ENCODE measurements around the gene ICAM1.

DNA sequence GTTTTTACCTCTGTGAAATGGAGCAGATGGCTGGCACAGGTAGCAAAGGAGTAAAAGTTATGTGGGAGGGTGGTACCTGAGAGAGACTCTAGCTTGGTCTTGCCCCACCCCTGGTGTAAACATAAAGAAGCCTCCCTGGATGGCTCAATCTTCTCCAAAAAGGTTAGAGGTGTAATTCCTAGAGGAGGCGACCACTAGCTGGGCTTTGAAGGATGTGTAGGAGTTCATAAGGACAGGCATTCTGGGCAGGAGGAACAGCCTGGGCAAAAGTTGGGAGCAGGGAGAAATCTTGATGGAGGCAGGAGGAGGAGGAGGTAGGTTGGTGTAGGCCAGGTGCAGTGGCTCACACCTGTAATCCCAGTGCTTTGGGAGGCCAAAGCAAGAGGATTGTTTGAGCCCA is 8.0 kb downstream of the ICAM1 start:
- TF ChIP-seq, protein P1, sequence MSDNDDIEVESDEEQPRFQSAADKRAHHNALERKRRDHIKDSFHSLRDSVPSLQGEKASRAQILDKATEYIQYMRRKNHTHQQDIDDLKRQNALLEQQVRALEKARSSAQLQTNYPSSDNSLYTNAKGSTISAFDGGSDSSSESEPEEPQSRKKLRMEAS (IDR thresholded peaks at IDR 0.05) = no peak
- no peak for TF ChIP-seq KDM5A (IDR thresholded peaks at IDR 0.05)
- no peak for TF ChIP-seq NFE2L2 (conservative IDR thresholded peaks at IDR 0.05; ENCODE audit: low read length)
- TF ChIP-seq RFX5 (IDR thresholded peaks at IDR 0.05) = no peak
- no peak for TF ChIP-seq POLR2AphosphoS2 (conservative IDR thresholded peaks at IDR 0.05; ENCODE audit: low read length)
- TF ChIP-seq ESRRA (IDR thresholded peaks at IDR 0.05; ENCODE audit: borderline replicate concordance, low read length) = no peak
- TF ChIP-seq, protein P2, sequence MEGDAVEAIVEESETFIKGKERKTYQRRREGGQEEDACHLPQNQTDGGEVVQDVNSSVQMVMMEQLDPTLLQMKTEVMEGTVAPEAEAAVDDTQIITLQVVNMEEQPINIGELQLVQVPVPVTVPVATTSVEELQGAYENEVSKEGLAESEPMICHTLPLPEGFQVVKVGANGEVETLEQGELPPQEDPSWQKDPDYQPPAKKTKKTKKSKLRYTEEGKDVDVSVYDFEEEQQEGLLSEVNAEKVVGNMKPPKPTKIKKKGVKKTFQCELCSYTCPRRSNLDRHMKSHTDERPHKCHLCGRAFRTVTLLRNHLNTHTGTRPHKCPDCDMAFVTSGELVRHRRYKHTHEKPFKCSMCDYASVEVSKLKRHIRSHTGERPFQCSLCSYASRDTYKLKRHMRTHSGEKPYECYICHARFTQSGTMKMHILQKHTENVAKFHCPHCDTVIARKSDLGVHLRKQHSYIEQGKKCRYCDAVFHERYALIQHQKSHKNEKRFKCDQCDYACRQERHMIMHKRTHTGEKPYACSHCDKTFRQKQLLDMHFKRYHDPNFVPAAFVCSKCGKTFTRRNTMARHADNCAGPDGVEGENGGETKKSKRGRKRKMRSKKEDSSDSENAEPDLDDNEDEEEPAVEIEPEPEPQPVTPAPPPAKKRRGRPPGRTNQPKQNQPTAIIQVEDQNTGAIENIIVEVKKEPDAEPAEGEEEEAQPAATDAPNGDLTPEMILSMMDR (IDR thresholded peaks at IDR 0.05) = no peak
- no peak for TF ChIP-seq RCOR1 (IDR thresholded peaks at IDR 0.05; ENCODE audit: low read depth, low read length)
- TF ChIP-seq REST (IDR thresholded peaks at IDR 0.05) = no peak
